Activated T-cell treated with anti-CD3 and anti-CD28 coated beads for 24 hours (primary cell): Measurements from ENCODE around the gene TBC1D22A.

Source experiments
- DNase-seq: peaks from one replicate; pipeline ENCODE4 v3.0.0-alpha.2; 2020; ENCODE audit warnings: low read depth

The TBC1D22A gene

DNA sequence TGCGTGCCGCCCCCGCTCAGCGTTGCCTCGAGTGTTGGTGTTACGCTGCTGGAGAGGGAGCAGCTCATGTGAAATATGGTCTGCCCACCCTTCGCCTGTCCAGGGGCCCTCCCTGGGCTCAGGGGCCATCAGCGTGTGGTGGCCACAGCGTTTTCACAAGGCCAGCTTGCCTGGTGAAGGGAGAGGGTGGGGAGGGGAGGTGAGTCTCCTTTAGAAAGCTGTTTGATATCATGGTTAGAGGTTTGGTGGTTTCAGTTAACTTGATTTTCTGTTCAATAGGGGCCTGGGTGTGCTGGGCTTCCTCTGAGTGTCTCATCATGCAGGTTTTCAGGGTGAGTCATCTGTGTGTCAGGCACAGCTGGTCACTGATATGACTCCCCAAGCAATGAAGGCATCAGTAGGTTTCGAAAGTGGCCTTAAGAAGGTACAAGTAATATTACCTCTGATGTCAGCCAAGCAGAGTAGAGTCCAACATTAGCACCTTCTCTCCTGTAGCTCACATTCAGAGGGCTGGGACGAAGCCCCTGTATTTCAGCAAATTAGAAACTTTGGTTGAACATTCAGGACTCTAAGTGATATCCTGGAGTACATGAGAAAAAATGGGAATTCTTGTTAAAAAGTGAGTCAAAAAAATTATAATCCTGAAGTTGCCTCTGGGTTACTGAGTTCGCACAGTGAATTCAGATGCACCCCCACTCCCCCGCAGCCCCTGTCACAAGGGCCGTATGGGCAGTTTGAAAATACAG lies 172.5 kb downstream of the TBC1D22A start:
- no peak for DNase-seq

DNA sequence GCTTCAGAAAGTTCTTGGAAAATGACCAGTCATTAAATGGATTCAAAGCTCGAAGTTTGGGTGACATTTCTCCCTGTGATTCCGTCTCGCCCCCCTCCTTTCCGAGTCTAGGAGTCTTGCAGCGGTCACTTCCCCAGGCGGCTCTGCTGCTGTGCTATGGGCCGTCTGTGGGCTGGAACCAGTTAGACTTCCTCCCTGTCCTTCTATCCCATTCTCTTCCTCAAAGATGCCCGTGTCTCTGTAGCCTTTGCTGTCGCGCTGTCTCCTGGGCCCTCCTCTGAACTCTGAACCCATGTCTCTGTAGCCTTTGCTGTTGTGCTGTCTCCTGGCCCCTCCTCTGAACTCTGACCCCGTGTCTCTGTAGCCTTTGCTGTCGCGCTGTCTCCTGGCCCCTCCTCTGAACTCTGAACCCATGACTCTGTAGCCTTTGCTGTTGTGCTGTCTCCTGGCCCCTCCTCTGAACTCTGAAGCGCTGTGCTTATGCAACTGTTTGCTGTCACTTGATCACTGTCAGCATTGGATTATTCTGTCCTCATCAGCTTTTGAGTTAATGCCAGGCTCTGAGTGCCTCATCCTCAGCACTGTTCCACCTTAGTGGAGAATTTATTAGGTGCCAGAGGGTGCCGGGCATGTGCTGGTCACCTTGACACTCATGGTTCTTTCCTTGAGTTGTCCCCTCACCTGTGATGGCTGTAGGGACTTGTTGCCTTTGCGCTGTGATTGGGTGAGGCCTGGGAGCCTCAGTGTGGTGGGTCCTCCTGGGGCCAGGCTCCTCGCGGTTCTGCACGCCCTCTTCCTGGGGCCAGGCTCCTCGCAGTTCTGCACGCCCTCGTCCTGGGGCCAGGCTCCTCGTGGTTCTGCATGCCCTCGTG lies 173.3 kb downstream of the TBC1D22A start:
- DNase-seq: no peak

DNA sequence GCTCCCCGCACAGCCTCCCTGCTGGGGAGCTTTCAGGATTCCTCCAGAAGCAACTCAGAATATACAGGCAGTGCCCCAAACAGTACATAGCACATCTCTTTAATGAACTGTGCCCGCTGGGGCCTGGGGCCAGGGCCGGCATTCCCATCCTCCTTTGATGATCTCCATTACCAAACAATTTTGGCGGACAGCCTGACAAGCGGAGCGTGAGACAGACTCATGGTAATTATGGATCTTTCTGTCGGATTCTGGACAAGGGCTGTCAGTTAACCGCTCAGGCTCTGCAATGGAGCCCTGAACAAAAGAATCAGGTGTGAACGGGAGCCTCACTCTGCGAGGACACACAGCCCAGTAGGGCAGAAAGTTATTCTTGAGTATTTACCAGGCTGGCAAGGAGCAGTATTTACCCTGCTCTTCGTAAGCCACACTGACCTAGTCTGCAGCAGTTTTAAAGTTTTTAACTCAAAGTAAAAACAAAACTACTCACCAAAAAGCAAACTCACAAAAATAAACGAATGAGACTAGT lies 174.0 kb downstream of the TBC1D22A start:
- DNase-seq: no peak

DNA sequence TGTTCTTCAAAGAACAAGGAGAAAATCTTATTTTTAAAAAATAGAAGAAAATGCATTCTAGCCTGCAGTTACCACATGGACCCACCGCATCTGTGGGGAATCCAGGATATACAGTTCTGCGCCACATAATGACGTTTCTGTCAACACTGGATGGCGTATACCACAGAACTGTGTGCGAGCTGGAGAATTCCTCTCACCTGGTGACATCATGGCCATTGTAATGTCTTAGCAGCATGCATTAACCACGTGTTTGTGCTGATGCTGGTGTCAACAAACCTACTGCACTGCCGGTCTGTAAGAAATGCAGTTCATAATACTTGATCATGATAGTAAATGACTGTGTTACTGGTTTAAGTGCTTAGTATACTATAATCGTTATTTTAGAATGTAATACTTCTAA lies 174.7 kb downstream of the TBC1D22A start:
- no peak for DNase-seq

DNA sequence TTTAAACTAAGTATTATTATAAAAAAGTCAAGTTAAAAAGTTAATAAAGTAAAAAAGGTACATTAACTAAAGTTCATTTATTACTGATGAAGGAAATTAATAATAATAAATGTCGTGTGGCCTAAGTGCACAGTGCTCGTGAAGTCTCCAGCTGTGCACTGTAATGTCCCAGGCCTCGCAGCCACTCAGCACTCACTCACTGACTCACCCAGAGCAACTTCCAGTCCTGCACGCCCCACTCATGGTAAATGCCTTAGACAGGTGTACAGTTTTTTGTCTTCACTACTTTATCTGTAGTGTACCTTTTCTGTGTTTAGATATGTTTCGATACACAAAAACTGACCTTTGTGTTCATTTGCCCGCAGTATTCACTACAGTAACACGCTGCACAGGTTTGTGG lies 175.5 kb downstream of the TBC1D22A start:
- DNase-seq: no peak

DNA sequence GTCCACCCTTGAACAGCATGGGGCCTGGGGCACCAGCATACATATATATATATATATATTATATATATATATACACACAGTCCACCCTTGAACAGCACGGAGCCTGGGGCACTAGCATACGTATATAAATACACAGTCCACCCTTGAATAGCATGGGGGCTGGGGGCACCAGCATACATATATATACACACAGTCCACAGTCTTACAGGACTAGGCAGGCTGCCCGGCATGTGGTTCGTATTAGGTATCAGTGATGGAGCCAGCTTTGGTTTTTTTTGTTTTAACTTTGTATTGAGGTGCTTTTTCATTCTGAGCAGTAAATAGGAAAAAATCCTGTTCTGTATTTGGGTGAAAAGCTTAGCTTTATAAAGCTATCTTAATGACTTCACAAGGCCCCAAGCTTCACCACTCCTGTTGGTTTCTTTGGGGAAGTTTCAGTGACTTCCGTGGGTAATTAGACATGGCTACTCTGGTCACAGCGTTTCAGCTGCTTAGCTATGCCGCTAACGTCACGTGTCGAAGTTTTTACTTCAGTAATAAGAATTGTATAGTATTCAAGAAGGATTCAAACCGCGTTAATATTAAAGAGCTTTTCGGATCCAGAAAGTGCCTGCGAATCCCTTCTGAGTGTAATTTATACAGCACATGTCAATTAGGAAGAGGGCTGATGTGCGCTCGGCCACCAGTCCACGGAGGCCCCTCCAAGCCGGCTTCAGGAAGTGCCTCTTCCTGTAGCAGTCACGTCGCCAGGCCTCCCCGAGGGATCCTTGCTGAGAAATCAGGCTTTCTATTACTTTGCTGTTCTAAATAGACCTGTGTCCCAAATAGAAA lies 179.7 kb downstream of the TBC1D22A start:
- no peak for DNase-seq

DNA sequence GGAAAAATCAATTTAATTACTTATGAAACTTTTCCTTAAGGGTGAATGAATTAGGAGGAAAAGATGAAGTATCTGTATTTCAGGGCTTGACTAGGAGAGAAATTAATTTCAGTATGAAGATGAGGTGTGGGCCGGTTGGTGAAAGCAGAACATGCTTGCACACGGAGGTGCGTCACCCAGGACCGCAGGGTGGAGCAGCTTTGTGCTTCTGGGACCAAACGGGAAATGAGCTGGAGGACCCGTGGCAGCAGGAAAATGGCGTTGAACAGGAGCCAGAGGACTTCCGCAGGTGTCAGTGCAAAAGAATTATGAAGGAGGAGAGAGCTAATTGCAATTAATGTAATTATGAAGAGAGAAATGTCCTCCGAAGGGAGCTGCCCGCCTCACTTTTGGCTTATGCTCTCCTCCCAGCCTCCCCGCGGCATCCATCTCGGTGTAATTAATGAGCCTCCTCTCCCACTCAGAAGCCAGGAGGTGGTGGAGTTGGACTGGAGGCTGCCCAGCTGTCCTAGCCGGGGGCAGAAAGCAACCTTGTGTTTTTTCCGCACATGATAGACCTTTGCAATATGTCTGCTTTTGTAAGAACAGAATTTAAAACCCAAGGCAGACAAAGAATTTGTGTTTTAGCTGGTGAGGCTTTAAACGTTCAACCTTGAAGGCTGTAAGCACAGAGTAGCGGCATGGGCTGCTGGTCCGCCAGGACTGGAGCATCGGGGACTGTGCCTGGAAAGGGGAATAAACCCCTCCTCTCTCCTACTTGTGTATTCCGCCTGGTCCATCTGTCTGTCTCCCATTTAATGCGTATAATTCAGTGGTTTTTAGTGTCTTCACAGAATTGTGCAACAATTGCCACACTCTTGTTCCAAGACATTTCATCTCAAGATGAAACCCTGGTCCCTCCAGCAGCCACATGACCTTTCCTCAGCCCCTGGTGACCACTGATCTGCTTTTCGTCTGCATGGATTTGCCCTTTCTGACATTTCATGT lies 180.6 kb downstream of the TBC1D22A start:
- DNase-seq: no peak

DNA sequence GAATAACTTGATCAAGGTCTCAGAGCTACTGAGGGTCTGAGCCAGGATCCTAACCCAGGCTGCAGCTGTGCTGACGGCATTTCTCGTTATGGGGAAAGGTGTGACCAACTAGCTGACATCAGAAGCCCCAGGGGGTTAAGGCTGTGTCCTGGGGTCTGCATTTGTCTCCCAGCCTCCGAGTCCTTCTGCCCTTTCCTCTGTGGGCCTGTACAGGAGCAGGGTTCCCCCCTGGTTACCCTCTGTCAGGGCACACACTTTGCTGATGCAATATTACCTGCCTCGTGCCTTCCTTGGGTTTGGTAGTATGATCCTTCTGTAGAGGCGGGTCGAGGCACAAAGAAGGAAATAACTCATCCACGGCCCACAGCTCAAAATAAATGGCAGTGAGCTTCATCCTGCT lies 183.0 kb downstream of the TBC1D22A start:
- no peak for DNase-seq

DNA sequence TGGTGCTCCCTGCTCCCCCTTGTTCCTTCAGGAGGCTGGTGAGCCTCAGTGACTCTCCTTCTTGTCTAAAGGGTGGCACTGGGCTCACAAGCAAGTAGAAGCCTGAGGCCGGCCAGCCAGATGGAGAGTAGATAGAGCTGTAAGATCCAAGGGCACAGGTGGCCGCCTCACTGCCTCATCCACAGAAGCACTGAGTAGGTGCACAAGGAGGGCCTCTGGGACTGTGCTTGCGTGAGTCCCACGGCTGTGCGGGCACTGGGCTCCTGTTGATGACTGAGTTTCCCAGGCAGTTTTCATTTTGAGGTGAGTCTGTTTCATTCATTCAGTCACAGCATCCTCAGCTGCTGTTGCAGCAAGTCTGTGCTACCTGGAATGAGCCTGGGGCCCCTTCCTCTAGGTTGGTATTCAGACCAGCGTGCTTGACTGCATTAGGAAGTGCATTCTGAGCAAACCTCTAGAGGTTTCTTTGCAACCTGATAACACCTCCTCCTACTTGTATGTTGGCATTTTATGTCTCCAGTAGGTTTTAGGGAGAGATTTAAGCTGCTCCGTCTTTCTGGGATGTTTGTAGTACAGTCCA lies 184.0 kb downstream of the TBC1D22A start:
- no peak for DNase-seq

DNA sequence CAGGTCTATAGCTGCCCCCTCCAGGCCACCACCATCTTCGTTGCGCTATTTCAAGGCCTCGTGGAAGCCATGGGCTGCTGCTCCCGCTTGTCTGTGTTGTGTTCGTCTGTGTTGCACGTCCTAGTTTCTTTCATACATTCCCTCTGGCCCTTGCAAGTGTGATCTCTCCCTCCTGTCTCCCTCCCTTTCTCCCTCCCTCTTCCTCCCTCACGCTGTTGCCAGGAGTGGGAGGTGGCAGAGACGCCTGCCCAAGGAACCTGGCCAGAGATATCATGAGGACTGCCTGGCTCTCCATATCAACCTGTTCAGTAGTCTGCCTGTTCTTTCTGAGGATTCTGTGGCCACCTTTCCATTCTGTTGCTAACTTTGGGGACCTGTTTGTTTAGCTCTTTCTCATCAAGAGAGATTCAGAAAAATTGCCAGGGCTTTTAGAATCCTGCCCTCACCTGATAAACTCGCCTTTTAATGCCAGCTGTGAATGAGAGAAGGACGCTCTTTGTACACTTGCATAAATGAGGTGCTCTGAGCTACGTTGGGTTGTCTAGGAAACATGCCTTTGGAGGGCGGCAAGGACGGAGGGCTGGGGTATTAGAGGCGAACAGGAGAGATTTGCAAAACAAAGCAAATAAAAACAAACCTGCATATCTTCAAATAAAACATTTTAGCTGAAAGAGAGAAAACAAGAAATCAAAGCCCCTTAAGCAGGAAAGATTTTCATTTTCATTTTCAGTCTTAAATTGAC lies 185.2 kb downstream of the TBC1D22A start:
- no peak for DNase-seq

DNA sequence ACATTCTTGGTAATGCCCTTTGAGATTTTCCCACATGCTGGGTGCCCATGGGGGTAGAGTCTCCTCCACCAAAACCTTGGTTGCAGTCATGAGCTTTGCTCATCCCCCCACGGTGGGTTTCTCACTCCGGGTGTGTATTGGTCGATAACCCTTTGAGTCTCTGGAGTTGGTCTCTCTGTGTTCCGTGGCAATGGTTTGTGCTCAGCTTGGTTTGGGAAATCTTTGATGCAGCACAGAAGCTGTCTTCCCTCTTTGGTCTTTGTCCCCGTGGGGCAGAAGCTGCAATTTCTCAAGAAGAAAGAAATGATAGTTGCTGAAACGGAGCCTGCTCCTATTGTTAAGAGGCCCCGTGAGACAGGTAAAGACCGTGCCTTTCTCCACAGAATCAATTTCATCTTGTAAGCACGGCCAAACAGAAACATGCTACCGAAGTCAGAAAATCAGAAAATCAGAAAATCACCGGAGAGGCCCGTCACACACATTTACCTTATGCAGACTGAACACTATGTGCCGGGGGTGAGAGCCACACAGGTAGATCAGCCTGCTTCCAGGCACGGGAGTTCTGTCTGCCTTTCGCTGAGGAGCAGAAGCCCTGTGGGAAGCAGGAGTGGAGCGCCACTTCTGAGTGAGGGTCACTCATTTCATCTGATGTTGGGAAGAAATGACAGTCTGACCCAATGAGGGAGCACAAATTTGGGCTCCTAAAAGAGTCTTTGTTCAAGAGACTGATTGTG lies 186.1 kb downstream of the TBC1D22A start:
- DNase-seq: no peak

DNA sequence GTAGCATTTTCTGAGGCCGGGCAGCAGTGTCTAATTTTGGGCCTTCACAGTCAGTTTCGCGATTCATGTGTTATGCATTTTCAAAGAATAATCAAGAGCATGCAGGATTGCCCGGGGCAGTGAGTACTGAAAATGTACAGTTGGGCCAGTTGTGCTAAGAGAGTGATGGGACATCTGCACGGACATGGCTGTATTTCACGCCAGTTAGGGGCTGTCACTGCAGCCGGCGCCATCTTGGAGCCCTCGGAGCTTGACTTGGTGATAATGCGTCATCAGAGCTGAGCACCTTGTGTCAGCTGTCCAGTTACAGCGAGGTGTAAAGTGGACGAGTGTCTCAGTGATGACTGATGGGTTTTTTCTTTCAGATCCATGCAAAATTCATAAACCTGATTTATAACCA lies 188.9 kb downstream of the TBC1D22A start:
- DNase-seq: no peak

DNA sequence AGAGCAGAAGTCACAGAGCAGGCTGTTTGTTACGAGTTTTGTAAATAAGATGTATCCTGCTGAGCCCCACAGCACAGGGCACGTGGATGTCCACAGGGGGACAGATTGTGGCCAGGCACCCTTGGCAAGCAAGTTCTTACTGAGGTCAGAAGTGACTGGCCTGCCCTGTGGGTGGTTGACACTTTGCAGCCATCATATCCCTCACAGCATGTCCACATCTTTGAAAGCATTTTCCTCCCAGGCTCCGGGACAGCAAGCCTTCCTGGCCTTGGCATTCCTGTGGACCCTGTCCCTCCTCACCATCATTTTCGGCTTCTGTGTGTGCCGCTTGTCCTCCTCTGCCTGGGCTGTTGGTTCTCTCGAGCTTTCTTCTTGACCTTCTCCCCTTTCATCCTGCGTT lies 189.5 kb downstream of the TBC1D22A start:
- DNase-seq: no peak

DNA sequence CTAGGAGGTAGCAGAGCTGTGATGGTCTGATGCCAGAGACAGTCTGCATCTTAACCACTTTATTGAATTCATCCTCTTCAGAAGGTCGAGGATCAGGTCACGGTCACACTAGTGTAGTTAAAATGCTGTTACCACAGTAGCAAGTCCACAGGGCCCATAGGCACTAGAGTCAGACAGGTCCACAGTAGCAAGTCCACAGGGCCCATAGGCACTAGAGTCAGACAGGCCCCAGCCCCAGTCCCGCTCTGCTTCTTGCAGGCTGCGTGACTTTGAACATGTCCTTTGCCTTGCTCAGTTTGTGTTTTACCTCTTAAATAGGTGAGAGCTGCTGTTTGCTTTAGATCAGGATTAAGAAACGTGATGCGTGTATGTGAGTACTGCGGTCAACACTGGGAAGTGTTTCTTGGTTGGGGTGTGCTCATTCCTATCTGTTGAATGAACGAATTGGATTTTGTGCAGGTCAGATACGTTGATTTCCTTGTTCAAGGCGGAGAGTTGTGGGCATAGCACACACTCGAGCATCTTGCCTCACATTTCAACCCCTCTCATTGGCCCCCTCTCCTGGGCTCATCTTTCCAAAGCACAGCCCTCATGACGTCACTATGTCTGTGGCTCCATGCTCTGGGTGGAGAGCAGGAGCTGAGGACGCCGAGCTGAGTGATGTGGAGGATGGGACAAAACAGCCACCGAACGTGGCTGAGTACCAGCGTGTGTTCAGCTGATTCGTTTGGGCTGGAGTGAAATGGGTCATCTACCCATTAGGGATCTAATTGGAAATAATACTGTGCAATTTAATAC lies 191.7 kb downstream of the TBC1D22A start:
- no peak for DNase-seq

DNA sequence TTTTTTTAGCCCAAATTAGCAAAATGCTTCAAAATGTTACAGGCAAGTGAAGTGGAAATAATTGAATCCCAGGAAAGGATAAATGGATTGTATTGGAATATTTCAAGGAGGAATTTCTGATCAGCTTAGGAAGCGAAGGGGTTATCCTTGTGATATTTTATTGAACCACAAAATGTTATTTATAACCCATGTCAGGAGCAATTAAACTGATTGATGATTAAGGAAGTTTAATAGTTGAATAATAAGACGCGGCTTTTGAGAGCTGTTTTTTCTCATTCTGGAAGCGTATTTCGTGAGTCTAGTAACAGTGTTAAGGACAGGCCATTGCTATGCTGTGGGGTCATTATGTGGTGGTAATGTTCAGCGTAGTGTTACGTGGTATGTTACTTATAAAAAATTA lies 192.3 kb downstream of the TBC1D22A start:
- no peak for DNase-seq

DNA sequence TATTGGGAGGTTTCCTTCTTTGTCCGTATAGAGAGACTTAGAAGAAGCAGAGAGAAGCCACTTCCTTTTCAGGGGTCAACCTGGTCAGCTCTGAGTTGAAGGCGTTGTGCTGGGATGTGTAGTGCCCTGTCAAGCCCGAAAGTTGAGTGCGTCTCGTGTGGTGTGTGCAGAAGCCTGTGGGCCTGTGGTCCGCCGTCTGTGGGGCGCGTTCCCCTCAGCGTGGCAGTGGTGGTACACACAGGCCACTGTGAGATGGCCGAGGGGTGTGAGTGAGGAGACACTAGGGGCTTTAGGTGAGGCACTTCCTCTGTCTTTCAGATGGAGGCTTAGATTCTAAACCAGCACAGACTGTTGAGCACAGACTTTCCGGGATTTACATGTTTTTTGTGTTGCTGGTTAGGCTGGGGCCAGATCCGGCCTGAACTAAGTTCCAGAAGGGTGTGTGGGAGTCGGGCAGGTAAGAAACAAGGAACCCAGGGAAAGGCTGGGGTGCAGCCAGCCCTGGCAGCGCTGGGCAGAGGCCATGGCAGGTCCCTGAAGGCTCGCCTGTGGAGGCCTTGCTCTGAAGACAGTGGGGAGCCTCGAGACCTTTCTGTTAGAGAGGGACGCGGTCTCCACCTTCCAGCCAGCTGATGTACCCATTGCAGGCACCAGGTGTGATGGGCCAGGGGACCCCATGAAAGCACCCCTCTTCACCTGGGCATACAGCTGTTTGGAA lies 194.2 kb downstream of the TBC1D22A start:
- DNase-seq: no peak

DNA sequence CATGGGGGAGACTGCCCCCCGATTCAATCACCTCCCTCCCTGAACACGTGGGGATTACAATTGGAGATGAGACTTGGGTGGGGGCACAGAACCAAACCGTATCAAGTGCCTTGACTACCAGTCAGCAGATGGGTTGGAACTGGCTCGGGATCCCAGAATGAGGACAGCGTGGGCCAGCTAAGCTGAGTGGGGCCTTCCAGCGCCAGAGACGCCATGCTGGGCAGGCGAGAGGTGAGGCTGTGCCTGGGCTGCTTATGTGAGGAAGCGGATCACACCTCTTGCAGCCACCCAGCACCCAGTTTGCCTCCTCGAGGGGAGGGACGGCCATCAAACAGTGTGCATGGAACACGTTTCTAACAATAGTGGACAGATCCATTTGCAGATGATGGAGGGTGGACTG lies 195.1 kb downstream of the TBC1D22A start:
- no peak for DNase-seq

DNA sequence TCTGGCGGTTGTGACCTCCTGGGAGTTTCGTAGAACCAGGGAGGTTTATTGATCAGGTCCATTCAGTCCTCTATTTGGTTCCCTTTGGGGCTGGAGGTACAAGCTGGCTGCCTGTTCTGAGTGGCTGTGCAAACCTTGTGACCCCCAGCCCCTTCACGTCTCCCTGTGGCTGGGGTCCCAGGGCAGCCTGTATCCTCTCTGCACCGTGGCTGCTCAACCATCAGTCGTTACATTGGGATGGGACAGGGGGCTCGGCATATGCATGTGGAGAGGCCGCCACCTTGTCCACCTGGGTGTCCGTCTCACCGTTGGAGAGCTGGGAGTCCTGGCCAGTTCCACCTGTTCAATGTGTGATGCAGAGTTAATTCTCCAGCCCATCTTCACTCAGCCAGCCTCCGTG lies 195.7 kb downstream of the TBC1D22A start:
- no peak for DNase-seq
